IMR-90 (cell line): ENCODE measurements around the gene SLC26A11. TPM values are rescaled to one million over a fixed set of nuclear protein-coding genes. Genes with fewer than 3 reads are reported as not detected.

ENCODE experiments used
- ATAC-seq: fragments of 200-7000 bp; cut with Tn5 transposase; 2 replicates; pipeline ENCODE4 v1.9.1; 2020; ENCODE audit warnings: low read depth, mild to moderate bottlenecking, moderate library complexity
- BruUV-seq: library from RNA; stranded (reverse); fragments of 400-500 nt; replicated peaks from 2 replicates; lab custom pipeline; 2021; lab: Mats Ljungman, UMichigan
- CTCF ChIA-PET: fragments of 300-600 bp; formaldehyde crosslinking; extraction: SDS; loops from one replicate; lab custom pipeline; 2021; ENCODE audit warnings: antibody characterized with exemption; lab: Yijun Ruan, JAX
- POLR2A ChIA-PET: fragments of 300-600 bp; sonication (Branson Sonifier 250); formaldehyde crosslinking; loops from one replicate; lab custom pipeline; 2022; ENCODE audit warnings: antibody characterized with exemption; ENCODE audit not compliant: unreplicated experiment; lab: Charles Lee
- DNase-seq: peaks from one replicate; pipeline ENCODE4 v3.0.0; 2013
- H2AFZ ChIP-seq: replicated peaks from 2 replicates; pipeline ENCODE3; 2013; ENCODE audit warnings: low read length, mild to moderate bottlenecking; ENCODE audit not compliant: poor library complexity
- H2AK5ac ChIP-seq: 2 replicates; pipeline ENCODE4 v1.6.1; 2013; ENCODE audit warnings: low read depth, low read length, inconsistent platforms
- H2AK9ac ChIP-seq: replicated peaks from 2 replicates; pipeline ENCODE3; 2013; ENCODE audit warnings: mild to moderate bottlenecking, low read depth, low read length, moderate library complexity; ENCODE audit not compliant: poor library complexity
- H2BK120ac ChIP-seq: 2 replicates; pipeline ENCODE4 v1.6.1; 2013; ENCODE audit warnings: low read depth, low read length, inconsistent platforms
- H2BK15ac ChIP-seq: 3 replicates; pipeline ENCODE4 v1.6.1; 2013; ENCODE audit warnings: low read depth, low read length, inconsistent platforms
- H2BK20ac ChIP-seq: 2 replicates; pipeline ENCODE4 v1.6.1; 2013; ENCODE audit warnings: low read depth, mild to moderate bottlenecking, inconsistent platforms, low read length, moderate library complexity
- H2BK5ac ChIP-seq: 2 replicates; pipeline ENCODE4 v1.6.1; 2013; ENCODE audit warnings: mild to moderate bottlenecking, low read depth, low read length, inconsistent platforms; ENCODE audit not compliant: poor library complexity, severe bottlenecking
- H3K14ac ChIP-seq: replicated peaks from 2 replicates; pipeline ENCODE4 v1.6.1; 2013; ENCODE audit warnings: low read depth, low read length, inconsistent platforms
- H3K18ac ChIP-seq: 2 replicates; pipeline ENCODE4 v1.6.1; 2013; ENCODE audit warnings: low read depth, low read length, control low read depth
- H3K23ac ChIP-seq: 2 replicates; pipeline ENCODE4 v1.6.1; 2013; ENCODE audit warnings: low read depth, low read length, inconsistent platforms
- H3K27ac ChIP-seq: 2 replicates; pipeline ENCODE4 v1.5.1; 2013; ENCODE audit warnings: mild to moderate bottlenecking, control low read depth, low read length; ENCODE audit not compliant: insufficient read depth
- H3K27me3 ChIP-seq: 2 replicates; pipeline ENCODE4 v1.6.1; 2013; ENCODE audit warnings: low read length; ENCODE audit not compliant: control insufficient read depth, insufficient read depth
- H3K36me3 ChIP-seq: 2 replicates; pipeline ENCODE4 v1.6.1; 2013; ENCODE audit warnings: low read length, mixed read lengths; ENCODE audit not compliant: control insufficient read depth, insufficient read depth
- H3K4ac ChIP-seq: 2 replicates; pipeline ENCODE4 v1.6.1; 2013; ENCODE audit warnings: low read depth, low read length, inconsistent platforms
- H3K4me1 ChIP-seq: 2 replicates; pipeline ENCODE4 v1.6.1; 2013; ENCODE audit warnings: low read length, mixed read lengths; ENCODE audit not compliant: control insufficient read depth, insufficient read depth
- H3K4me2 ChIP-seq: 2 replicates; pipeline ENCODE4 v1.6.1; 2013; ENCODE audit warnings: low read depth, mild to moderate bottlenecking, control low read depth, low read length, moderate library complexity
- H3K4me3 ChIP-seq: 2 replicates; pipeline ENCODE4 v1.5.1; 2013; ENCODE audit warnings: low read depth, mild to moderate bottlenecking, control low read depth, low read length, moderate library complexity; ENCODE audit not compliant: insufficient read depth
- H3K56ac ChIP-seq: 2 replicates; pipeline ENCODE4 v1.6.1; 2013; ENCODE audit warnings: low read length, inconsistent platforms; ENCODE audit not compliant: insufficient read depth; ENCODE audit errors: extremely low read depth
- H3K79me1 ChIP-seq, 2 experiments: 2 replicates each; pipeline ENCODE4 v1.6.1; 2013; ENCODE audit warnings: low read length in 2 of 2, inconsistent platforms in 1 of 2, low read depth in 1 of 2
- H3K9ac ChIP-seq: 2 replicates; pipeline ENCODE4 v1.6.1; 2013; ENCODE audit warnings: low read depth, low read length, control low read depth
- H3K9me1 ChIP-seq: 2 replicates; pipeline ENCODE4 v1.6.1; 2013; ENCODE audit warnings: low read length, inconsistent platforms; ENCODE audit not compliant: insufficient read depth
- H3K9me3 ChIP-seq: 2 replicates; pipeline ENCODE4 v1.6.1; 2013; ENCODE audit warnings: low read length; ENCODE audit not compliant: control insufficient read depth, insufficient read depth
- H4K20me1 ChIP-seq: 2 replicates; pipeline ENCODE4 v1.6.1; 2013; ENCODE audit warnings: low read length, inconsistent platforms; ENCODE audit not compliant: insufficient read depth
- H4K5ac ChIP-seq: 2 replicates; pipeline ENCODE4 v1.6.1; 2013; ENCODE audit warnings: mild to moderate bottlenecking, low read depth, low read length, control low read depth
- H4K8ac ChIP-seq, 2 experiments: 2 replicates each; pipeline ENCODE4 v1.6.1; 2013; ENCODE audit warnings: low read depth in 2 of 2, low read length in 2 of 2, control low read depth in 1 of 2, inconsistent platforms in 1 of 2
- H4K91ac ChIP-seq: 2 replicates; pipeline ENCODE4 v1.6.1; 2013; ENCODE audit warnings: low read depth, low read length, inconsistent platforms; ENCODE audit not compliant: insufficient read depth
- BHLHE40 ChIP-seq: fragments of 150-350 bp; IDR thresholded peaks from 2 replicates; pipeline ENCODE4 v1.6.1; 2016; ENCODE audit warnings: mild to moderate bottlenecking, low read depth, low read length
- CEBPB ChIP-seq: IDR thresholded peaks from 2 replicates; pipeline ENCODE4 v1.6.1; 2012; ENCODE audit warnings: low read depth, low read length, improper control_type of control experiment
- CHD1 ChIP-seq: IDR thresholded peaks from 2 replicates; pipeline ENCODE4 v1.6.1; 2012; ENCODE audit warnings: low read depth, low read length, improper control_type of control experiment
- CTCF ChIP-seq: conservative IDR thresholded peaks from 2 replicates; pipeline ENCODE4 v1.5.1; 2012; ENCODE audit warnings: mild to moderate bottlenecking, low read depth, low read length, improper control_type of control experiment
- ELK1 ChIP-seq: fragments of 150-350 bp; IDR thresholded peaks from 2 replicates; pipeline ENCODE4 v1.6.1; 2016; ENCODE audit warnings: low read depth, mild to moderate bottlenecking, low read length, moderate library complexity, borderline replicate concordance
- FOS ChIP-seq: fragments of 150-350 bp; IDR thresholded peaks from 2 replicates; pipeline ENCODE4 v1.6.1; 2016; ENCODE audit warnings: low read depth, low read length
- MAFK ChIP-seq: IDR thresholded peaks from 2 replicates; pipeline ENCODE4 v1.6.1; 2012; ENCODE audit warnings: low read depth, low read length, improper control_type of control experiment
- MAZ ChIP-seq: IDR thresholded peaks from 2 replicates; pipeline ENCODE4 v1.6.1; 2012; ENCODE audit warnings: low read depth, mild to moderate bottlenecking, low read length, improper control_type of control experiment, moderate library complexity, borderline replicate concordance
- MXI1 ChIP-seq: IDR thresholded peaks from 2 replicates; pipeline ENCODE4 v1.6.1; 2012; ENCODE audit warnings: low read depth, mild to moderate bottlenecking, low read length, moderate library complexity, borderline replicate concordance
- NFE2L2 ChIP-seq: fragments of 150-350 bp; IDR thresholded peaks from 2 replicates; pipeline ENCODE4 v1.6.1; 2016; ENCODE audit warnings: low read depth, mild to moderate bottlenecking, low read length
- POLR2A ChIP-seq: IDR thresholded peaks from 2 replicates; pipeline ENCODE4 v1.6.1; 2012; ENCODE audit warnings: mild to moderate bottlenecking, low read depth, low read length
- RAD21 ChIP-seq: IDR thresholded peaks from 2 replicates; pipeline ENCODE4 v1.6.1; 2012; ENCODE audit warnings: low read length, improper control_type of control experiment
- RCOR1 ChIP-seq: IDR thresholded peaks from 2 replicates; pipeline ENCODE4 v1.6.1; 2012; ENCODE audit warnings: mild to moderate bottlenecking, low read length, improper control_type of control experiment; ENCODE audit not compliant: insufficient replicate concordance
- RFX5 ChIP-seq: IDR thresholded peaks from 2 replicates; pipeline ENCODE4 v1.8.0; 2012; ENCODE audit warnings: low read depth, mild to moderate bottlenecking, low read length, moderate library complexity
- USF2 ChIP-seq: fragments of 150-350 bp; IDR thresholded peaks from 2 replicates; pipeline ENCODE4 v1.6.1; 2017; ENCODE audit warnings: mild to moderate bottlenecking, antibody characterized with exemption, low read length, low read depth
- WGBS, 2 experiments: methylation state at CpG; one replicate each; pipeline versions ENCODE4 v1.1.5 to v1.1.7; 2013; ENCODE audit warnings: missing lambda C conversion rate in 2 of 2; ENCODE audit not compliant: insufficient read length in 1 of 2; ENCODE audit errors: extremely low coverage in 2 of 2; 5-methylcytosine and 5-hydroxymethylcytosine counted together
- dilution Hi-C: fragments of 300-500 bp; cut with HindIII; formaldehyde crosslinking; loops from one replicate; pipeline ENCODE4 v1.14.3; 2018; ENCODE audit warnings: low sequenced_read_pairs; ENCODE audit not compliant: unreplicated experiment
- in situ Hi-C: fragments of 300-500 bp; cut with MboI; formaldehyde crosslinking; loops from 3 replicates; pipeline ENCODE4 v1.14.3; 2019; ENCODE audit warnings: low sequenced_read_pairs, inconsistent platforms, mixed read lengths
- intact Hi-C: fragments of 100-400 bp; cut with micrococcal nuclease; formaldehyde crosslinking; loops from 2 replicates; pipeline ENCODE4 v1.10.0; 2022
- polyA plus RNA-seq, 3 experiments: library from polyadenylated mRNA; depleted of rRNA; stranded (reverse); fragments of >200 nt; gene quantifications; 2 replicates each; pipeline ENCODE4 v1.2.3, GENCODE V29; 2012; ENCODE audit warnings: low replicate concordance in 1 of 3
- total RNA-seq: library from RNA; depleted of rRNA; stranded (reverse); fragments of >200 nt; gene quantifications from 2 replicates; pipeline ENCODE4 v1.2.3, GENCODE V29; 2012

Gene SLC26A11
- total and polyA plus RNA-seq, 2 of the 4 experiments (the other 2 are of a cell fraction), result 3.2 to 15.6 TPM

GRCh38 chr17:80248001-80248893 lies 28.0 kb downstream of the SLC26A11 start:
- no peaks in the 10 kb centered on the region for H4K20me1 ChIP-seq
- H4K8ac ChIP-seq, result no peak overlapping the region
- intact Hi-C loops (no loop called here), in situ Hi-C loops (no loop called here), dilution Hi-C loops (no loop called here)
- H3K18ac ChIP-seq, result no peak overlapping the region
- no peak overlapping the region for H3K9ac ChIP-seq
- no peaks in the 10 kb centered on the region for H3K79me1 ChIP-seq
- H3K36me3 ChIP-seq, result peaks cover 51% of the 10 kb centered on the region
- no peak for DNase-seq
- H3K27ac ChIP-seq, result no peak overlapping the region
- WGBS, 2 experiments, result 100% methylated on average over 5 of the region's 23 CpGs; no CpG with 5 or more reads in 1 of the 2 experiments
- H3K4me2 ChIP-seq, result no peak overlapping the region
- ChIA-PET CTCF (no interaction called here), POLR2A (no interaction called here)
- H3K4ac ChIP-seq, result no peak overlapping the region
- H3K4me1 ChIP-seq, result no peaks in the 10 kb centered on the region
- BruUV-seq, result no TSS peak
- H3K14ac ChIP-seq, result no peak overlapping the region
- H3K27me3 ChIP-seq, result no peaks in the 10 kb centered on the region
- H2BK5ac ChIP-seq, result no peak overlapping the region
- H2AK9ac ChIP-seq, result no peak overlapping the region
- H3K9me3 ChIP-seq, result no peaks in the 10 kb centered on the region
- H3K56ac ChIP-seq, result no peak overlapping the region
- H3K9me1 ChIP-seq, result 0 out of 2 replicates have a peak, but pooled peaks cover 2% of the 10 kb centered on the region
- no peak overlapping the region for H2AFZ ChIP-seq
- no peak overlapping the region for H2BK20ac ChIP-seq
- H4K5ac ChIP-seq, result no peak overlapping the region
- H3K23ac ChIP-seq, result no peak overlapping the region
- no peak for ATAC-seq
- no peak overlapping the region for H3K4me3 ChIP-seq
- no peak overlapping the region for H4K91ac ChIP-seq
- H2BK15ac ChIP-seq, result no peak overlapping the region
- H2BK120ac ChIP-seq, result no peak overlapping the region
- H2AK5ac ChIP-seq, result no peak overlapping the region
- TF ChIP-seq MAFK, result no peak
- no peak for TF ChIP-seq NFE2L2
- no peak for TF ChIP-seq RCOR1
- TF ChIP-seq RAD21, result no peak
- TF ChIP-seq CEBPB, result no peak
- no peak for TF ChIP-seq RFX5
- TF ChIP-seq MAZ, result no peak
- no peak for TF ChIP-seq CHD1
- no peak for TF ChIP-seq MXI1
- no peak for TF ChIP-seq ELK1
- no peak for TF ChIP-seq BHLHE40
- TF ChIP-seq CTCF, result no peak
- TF ChIP-seq FOS, result no peak
- TF ChIP-seq USF2, result no peak
- TF ChIP-seq POLR2A, result no peak
